GM12873 (cell line): ENCODE measurements around the gene HABP4.

Experiments
- TF ChIP-seq, protein P1 (sequence below): IDR thresholded peaks from 2 replicates; pipeline ENCODE4 v1.5.1; 2012; ENCODE audit warnings: low read depth, mild to moderate bottlenecking, moderate library complexity, low read length, control low read depth; ENCODE audit not compliant: insufficient read depth; ENCODE audit errors: missing control alignments

Gene HABP4

DNA sequence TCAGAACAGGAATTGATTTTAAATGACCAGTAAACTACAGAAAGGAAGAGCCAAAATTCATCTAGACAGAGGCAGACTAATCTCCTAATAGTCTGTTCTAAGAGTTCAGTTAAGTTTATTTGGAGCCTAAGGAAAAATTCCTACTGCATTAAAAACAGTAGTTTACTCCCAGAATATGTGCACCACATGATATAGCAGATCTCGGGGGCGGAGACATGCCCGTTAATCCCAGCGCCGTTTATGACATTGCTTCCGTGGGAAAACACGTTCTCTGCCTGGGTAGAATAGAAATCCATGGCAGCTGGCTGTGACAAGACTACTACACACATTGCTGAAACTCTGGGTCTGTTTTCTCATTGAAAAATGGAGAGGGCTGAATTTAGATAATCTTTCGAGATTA, 11.4 kb downstream of the HABP4 start:
- TF ChIP-seq, protein P1, sequence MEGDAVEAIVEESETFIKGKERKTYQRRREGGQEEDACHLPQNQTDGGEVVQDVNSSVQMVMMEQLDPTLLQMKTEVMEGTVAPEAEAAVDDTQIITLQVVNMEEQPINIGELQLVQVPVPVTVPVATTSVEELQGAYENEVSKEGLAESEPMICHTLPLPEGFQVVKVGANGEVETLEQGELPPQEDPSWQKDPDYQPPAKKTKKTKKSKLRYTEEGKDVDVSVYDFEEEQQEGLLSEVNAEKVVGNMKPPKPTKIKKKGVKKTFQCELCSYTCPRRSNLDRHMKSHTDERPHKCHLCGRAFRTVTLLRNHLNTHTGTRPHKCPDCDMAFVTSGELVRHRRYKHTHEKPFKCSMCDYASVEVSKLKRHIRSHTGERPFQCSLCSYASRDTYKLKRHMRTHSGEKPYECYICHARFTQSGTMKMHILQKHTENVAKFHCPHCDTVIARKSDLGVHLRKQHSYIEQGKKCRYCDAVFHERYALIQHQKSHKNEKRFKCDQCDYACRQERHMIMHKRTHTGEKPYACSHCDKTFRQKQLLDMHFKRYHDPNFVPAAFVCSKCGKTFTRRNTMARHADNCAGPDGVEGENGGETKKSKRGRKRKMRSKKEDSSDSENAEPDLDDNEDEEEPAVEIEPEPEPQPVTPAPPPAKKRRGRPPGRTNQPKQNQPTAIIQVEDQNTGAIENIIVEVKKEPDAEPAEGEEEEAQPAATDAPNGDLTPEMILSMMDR = no peak

DNA sequence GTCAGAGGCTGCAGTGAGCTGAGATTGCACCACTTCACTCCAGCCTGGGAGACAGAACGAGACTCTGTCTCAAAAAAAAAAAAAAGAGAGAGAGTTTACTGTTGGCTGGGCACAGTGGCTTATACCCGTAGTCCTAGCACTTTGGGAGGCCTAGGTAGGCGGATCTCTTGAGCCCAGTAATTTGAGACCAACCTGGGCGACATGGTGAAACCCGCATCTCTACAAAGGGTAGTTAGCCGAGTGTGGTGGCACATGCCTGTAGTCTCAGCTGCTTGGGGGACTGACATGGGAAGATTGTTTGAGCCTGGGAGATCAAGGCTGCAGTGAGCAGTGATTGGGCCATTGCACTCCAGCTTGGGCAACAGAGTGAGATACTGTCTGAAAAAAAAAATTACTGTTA, 12.6 kb downstream of the HABP4 start:
- TF ChIP-seq, protein P1 = no peak

DNA sequence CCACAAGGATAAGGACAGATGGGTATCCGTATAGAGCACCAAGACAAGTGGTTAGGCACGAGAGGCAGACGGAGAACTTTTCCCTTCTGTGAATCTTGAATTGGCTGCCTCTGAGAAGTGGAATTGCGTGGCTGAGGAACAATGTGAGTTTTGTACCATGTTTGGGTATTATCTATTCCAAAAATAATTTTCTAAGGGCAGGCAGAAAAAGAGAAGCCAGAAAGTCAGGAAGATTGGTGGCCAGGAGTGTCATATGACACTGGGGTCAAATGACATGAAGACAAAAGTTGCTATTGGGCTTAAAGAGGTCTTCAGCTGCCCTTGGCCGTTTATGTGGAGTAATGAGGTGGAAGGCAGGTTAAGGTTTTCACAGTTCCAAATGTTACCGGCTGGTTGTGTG, 14.5 kb downstream of the HABP4 start:
- TF ChIP-seq, protein P1 = no peak

DNA sequence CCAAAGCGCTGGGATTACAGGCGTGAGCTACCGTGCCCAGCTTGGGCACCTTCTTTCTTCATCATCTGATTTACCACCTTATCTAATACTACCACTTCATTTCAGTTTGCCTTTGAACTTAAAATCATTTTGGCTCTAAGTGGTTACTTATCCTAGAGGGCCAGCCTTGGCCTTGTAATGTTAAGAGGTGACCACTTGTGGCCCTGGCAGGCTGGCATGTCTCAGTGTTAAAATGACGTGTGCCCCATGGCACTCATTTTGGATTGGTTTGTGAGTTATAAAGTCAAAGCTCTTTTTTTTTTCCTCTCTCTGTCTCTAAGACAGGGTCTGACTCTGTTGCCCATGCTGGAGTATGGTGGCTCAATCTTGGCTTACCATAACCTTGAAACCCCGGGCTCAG, 17.8 kb downstream of the HABP4 start:
- TF ChIP-seq, protein P1 = no peak

DNA sequence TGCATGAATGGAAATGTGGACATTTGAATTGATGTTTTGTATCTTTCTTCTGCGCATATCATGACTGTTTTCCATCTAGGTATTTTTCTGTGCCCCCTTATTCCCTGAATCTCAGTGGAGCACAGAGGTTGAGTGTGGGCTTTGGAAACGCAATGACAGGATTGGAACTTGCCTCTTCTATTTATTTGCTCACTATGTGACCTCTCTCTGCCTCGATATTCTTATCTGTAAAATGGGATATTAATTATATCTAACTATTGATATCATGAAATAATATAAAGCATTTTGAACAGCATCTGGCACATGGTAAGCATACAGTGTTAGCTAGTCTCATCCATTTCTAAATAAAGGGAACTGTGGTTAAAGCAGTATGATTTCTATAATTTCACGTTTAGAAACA, 26.0 kb downstream of the HABP4 start:
- TF ChIP-seq, protein P1 = no peak

DNA sequence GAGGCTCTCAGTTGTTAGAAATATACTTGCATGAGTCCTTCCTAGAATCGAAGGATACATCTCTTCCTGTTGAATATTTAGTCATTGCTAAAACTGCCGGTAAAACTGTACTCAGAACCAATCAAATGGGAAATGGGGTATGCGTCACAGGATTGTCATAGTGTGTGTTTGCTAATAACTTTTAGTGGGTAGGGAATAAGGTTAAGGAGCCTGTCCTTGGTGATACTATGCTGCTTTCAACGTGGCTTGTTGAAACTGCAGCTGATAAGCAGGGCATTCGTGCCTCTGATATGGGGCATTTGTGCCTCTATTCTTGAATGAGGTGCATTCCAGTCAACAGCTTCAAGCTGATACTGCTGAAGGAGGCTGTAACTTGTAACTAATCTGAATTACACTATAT, 26.6 kb downstream of the HABP4 start:
- TF ChIP-seq, protein P1 = no peak

DNA sequence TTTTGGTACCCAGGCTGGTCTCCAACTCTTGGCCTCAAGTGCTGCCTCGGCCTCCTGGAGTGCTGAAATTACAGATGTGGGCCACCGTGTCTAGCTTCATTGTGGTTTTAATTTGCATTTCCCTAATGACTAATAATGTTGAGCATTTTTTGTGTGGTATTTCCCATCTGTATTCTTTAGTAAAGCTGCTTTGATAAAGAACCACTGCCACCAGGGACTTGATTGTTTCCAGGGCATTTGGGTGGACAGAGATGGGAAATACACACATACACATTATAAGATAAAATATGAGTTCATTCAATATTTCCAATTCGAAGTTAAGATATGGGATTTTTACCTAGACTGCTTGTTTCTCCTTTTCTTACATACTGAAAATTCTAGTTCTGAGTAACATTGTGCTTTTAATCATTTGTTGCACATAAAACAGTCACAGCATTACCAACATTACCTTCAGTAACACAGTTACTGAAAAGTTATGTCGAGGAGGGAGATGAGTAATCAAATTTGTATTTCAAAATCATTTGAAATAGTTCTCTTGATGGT, 28.9 kb downstream of the HABP4 start:
- TF ChIP-seq, protein P1 = no peak

DNA sequence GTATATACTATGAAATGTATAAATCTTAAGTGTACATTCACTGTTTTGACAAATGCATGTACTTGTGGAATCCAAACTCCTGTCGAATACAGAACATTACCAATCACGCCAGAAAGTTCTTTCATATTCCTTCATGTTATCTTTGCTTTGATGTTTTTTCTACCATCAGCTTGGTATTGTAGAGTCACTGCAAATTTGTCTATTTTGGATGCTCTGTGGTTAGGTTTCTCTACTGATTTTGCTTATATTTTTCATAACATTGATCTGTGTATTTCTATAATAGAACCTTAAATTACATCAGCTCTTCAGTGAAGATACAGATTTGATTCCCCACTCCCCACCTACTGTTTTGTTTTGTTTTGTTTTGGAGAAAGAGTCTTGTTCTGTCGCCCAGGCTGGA, 30.8 kb downstream of the HABP4 start:
- TF ChIP-seq, protein P1 = no peak
